Endothelial cell of coronary artery (primary cell): ENCODE results near the gene CCDC159. TPM values are rescaled to one million over a fixed set of nuclear protein-coding genes. Genes with fewer than 3 reads are reported as not detected.

ENCODE experiments used
- total RNA-seq: library from RNA; depleted of rRNA; stranded (reverse); fragments of >200 nt; gene quantifications from 2 replicates; pipeline ENCODE4 v1.2.3, GENCODE V29; 2014

Gene CCDC159, protein sequence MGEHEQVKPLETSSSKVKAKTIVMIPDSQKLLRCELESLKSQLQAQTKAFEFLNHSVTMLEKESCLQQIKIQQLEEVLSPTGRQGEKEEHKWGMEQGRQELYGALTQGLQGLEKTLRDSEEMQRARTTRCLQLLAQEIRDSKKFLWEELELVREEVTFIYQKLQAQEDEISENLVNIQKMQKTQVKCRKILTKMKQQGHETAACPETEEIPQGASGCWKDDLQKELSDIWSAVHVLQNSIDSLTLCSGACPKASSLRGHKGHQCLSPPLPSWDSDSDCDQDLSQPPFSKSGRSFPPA
- total RNA-seq = 8.3 and 11.1 TPM in 2 replicates

DNA sequence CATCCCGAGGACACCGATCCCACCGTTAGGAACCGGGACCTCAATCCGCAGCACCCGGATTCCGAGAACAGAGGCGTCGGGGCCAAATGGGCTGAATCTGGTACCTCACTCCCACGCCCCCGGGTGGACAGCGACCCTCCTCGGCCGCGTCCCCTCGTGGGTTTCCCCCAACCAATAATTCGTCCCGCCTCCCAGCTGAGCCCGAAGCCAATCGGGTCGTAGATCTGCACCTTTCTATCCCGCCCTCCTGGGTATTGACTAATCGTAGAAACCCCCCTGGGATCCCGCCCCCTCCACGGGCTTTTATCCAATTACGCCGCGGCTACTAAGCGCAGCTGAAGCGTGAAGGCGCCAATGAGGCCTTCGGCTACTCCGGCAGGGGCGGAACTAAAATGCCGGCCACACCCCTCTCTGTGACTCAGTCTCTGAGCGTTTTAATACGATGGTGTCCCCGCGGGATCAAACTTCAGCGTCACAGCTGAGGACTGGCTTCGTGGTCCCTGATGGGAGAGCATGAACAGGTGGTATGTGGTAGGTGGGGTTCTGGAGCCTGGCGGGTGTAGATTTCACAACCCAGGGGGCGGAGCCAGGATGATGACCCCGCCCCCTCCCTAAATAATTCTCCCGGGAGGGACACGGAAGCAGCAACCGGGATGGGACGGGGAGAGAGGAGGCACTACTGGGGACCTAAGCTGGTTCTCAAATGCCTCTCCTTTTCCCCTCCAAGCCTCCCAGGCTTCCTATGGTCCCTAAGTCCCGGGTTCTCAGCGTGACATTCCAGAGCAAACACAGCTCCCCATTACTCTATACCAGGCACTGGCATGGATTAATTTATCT lies at the start of gene CCDC159, which contains the start of gene TMEM205:
TSS of gene CCDC159 (plus strand) at position 416 of the 837 bp plus-strand sequence. CDS start at position 504, 88 bp downstream.
TSS of gene TMEM205 (minus strand) at position 165 of the 837 bp plus-strand sequence. CDS start 649 bp downstream, outside the sequence.

GRCh38 chr19:11339254-11340098 lies 6.8 kb upstream of the CCDC159 start, which contains the start of gene RAB3D:
Gene RAB3D, minus strand, starts transcription at chr19:11339657. Its CDS starts 2,258 bp downstream, at chr19:11337399.

GRCh38 chr19:11355160-11356073 lies 9.1 kb downstream of the CCDC159 start, which contains the start of gene PLPPR2:
Gene PLPPR2, plus strand, starts transcription at chr19:11355432. Its CDS starts 2,242 bp downstream, at chr19:11357674.

DNA sequence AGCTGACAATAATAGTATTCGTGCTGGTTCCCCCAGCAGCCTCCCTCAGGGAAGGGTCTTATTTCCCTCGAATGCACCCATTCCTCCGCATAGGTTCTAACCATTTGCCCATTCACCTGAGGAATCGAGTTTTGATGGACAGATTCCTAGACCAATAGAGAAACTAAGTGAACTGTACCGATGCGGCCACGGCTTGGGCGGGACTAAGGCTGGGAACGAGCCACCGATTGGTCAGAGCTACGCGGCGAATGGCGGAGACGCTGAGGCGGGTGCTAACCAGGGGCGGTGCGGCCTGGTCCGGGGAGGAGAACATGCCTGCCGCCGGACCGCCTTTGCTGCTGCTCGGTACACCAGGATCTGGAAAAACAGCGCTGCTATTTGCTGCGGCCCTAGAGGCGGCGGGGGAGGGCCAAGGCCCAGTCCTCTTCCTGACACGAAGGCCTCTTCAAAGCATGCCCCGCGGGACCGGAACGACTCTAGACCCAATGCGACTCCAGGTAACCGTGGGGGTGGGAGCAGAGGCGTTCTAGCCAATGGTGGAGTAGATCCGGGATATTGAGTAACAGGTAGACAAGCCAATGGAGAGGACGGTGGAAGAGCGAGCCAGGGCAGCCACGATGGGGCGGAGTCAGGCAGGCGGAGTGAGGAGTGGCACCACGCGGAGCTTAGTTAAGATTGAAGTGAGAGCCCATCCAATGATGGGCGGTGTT lies 28.3 kb downstream of the CCDC159 start, which contains the start of gene SWSAP1:
TSS of gene SWSAP1 (plus strand) at position 234 of the 710 bp plus-strand sequence. CDS start at position 249, 15 bp downstream.

Other genes starting within 250 kb of the CCDC159 start
- gene SPC24, start 190.7 kb upstream of the CCDC159 start, total RNA-seq = 37.4 and 77.4 TPM in 2 replicates
- 43.2 and 105 TPM in 2 replicates for gene KANK2, start 149.0 kb upstream of the CCDC159 start, total RNA-seq
- not detected in 2 replicates for gene ANGPTL8, start 106.9 kb upstream of the CCDC159 start, total RNA-seq
- gene DOCK6, start 84.0 kb upstream of the CCDC159 start, total RNA-seq = 46.7 and 86.6 TPM in 2 replicates
- not detected in 2 replicates for gene TSPAN16, start 50.4 kb upstream of the CCDC159 start, total RNA-seq
- 35.7 and 42.8 TPM in 2 replicates for gene RAB3D, start 6.9 kb upstream of the CCDC159 start, total RNA-seq
- 54.2 and 67.8 TPM in 2 replicates for gene TMEM205, start 251 bp upstream of the CCDC159 start, total RNA-seq
- gene PLPPR2, start 8.9 kb downstream of the CCDC159 start, total RNA-seq = 6.7 and 8.4 TPM in 2 replicates
- gene SWSAP1, start 28.1 kb downstream of the CCDC159 start, total RNA-seq = 0.56 and 0.72 TPM in 2 replicates
- 6.3 and 6.7 TPM in 2 replicates for gene EPOR, start 37.8 kb downstream of the CCDC159 start, total RNA-seq
- gene RGL3, start 72.8 kb downstream of the CCDC159 start, total RNA-seq = 0.27 and 1.5 TPM in 2 replicates
- gene ODAD3, start 88.6 kb downstream of the CCDC159 start, total RNA-seq = 0.09 and 0.28 TPM in 2 replicates
- 109 and 151 TPM in 2 replicates for gene PRKCSH, start 89.1 kb downstream of the CCDC159 start, total RNA-seq
- not detected in 2 replicates for gene ELAVL3, start 134.5 kb downstream of the CCDC159 start, total RNA-seq
- 5.2 and 6.3 TPM in 2 replicates for gene ZNF653, start 159.3 kb downstream of the CCDC159 start, total RNA-seq
- gene ECSIT, start 182.6 kb downstream of the CCDC159 start, total RNA-seq = 30.2 and 44.1 TPM in 2 replicates
- 2.0 and 6.9 TPM in 2 replicates for gene CNN1, start 192.3 kb downstream of the CCDC159 start, total RNA-seq
- gene ELOF1, start 212.7 kb downstream of the CCDC159 start, total RNA-seq = 23.4 and 24.9 TPM in 2 replicates
- 0.09 TPM in 2 replicates for gene ACP5, start 231.1 kb downstream of the CCDC159 start, total RNA-seq